ENCODE measurements around the gene DMGDH.

Gene DMGDH

DNA sequence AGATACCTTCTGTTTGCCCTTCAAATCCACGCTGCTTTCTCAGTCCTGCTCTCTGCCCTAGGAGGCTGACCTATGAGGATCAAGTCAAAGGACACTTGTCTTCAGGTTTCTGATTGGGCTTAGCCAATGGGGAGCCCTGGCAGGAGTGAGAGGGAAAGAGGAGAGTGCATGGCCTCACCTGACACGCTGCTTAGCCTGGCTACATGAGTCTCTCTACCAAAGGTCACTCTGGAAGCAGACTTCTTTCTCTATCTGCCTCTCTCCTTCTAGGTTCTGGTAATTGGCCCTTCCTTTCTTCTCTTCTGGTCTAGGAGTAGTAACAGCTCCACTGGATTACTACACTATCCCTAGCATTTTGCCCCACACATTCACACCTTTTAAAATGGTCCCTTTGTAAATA, 97.5 kb downstream of the DMGDH start:
- DNase-seq = no peak

DNA sequence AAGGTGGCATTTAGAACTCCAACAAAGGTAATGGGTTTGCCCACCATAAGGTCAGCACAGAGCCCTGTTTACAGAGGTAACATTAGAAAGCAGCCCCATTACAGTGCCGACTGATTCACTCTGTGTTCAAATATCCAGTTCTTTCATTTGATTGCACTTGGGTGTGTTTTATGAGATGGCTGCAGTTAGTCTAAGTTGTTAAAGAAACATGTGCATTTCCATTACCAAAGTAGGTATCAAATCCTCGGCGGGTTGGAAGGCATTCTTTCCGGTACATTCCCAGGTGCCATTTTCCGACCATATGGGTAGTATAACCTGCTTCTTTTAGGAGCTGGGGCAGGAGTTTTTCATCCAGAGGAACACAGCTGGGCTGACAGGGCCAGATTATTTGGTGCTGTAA, 100.7 kb downstream of the DMGDH start:
- no peak for DNase-seq

DNA sequence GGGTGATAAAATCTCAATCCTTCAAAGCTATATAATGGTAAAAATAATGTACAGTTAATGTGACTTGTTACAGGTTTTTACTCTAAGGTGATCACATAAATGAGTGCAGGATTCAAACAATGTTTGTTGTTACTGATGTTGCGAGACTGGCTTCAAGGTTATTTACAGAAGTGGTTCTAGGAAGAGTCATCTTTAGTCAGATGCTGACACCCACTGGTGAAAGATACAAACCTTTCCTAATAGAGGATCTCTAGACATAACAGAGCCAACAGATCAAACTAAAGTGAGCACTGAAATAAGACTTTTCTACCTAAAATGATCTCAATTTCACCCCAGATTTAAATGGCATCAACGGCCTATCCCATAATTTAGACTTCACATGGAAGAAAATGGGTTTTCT, 104.6 kb downstream of the DMGDH start:
- peak; percentile 19 for DNase-seq

DNA sequence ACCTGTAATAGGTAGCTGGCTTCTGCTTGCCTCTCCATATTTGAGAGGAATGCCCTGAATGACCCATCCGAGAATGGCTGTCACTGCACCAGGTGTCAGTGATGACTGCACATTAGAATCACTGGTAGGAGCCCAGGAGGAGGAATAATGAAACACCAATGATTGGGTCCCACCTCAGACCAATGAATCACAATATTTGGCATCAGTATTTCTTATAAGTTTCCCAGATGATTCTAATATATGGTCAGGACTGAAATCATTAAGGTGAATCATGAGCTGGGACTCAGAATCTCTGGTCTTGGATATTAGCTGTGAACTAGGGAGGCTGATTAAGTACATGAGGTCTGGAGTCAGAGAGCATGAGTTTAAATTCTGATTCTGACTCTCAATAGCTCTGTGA, 107.7 kb downstream of the DMGDH start:
- DNase-seq = no peak

DNA sequence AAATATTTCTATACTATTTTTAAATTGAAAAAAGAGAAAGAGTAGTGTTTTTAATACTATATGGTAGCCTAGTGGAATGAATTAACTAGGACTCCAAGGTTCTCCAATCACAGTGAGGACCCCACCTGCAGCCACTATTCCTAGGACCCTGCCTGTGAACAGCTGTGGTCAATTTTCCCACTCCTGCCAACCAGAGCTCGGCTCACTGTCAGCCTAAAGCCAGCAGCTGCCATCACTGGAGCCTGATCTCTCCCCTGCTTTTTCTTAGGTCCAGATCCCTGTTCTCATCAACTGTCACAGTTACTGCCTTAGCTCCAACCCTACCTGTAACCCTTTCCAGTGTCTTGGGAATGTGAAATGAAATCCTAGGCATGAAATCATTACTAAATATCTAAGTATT, 109.7 kb downstream of the DMGDH start:
- DNase-seq = no peak

DNA sequence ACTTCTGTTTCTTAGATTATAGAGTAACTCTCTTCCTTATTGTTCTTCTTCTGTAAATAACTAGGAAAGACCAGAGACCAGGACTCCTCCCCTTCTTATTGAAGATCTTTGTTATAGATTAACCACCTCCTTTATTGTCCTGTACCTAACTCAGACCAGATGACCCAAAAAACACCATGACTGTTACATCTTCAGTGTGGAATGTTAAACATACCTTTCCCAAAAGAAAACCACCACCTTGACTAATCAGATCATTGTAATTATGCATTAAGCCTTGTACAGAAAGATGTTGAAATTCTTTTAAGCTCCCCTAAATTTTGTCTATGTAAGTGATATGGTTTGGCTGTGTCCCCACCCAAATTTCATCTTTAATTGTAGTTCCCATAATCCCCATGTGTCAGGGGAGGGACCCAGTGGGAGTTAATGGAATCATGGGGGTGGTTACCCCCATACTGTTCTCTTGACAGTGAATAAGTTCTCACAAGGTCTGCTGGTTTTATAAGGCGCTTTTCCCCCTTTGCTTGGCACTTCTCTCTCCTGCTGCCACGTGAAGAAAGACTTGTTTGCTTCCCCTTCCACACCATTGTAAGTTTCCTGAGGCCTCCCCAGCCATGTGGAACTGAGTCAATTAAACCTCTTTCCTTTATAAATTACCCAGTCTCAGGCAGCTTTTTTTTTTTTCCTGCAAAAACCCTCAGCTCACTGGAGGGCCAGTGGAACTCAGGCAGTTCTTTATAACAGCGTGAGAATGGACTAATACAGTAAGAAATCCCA, 110.6 kb downstream of the DMGDH start:
- no peak for DNase-seq

DNA sequence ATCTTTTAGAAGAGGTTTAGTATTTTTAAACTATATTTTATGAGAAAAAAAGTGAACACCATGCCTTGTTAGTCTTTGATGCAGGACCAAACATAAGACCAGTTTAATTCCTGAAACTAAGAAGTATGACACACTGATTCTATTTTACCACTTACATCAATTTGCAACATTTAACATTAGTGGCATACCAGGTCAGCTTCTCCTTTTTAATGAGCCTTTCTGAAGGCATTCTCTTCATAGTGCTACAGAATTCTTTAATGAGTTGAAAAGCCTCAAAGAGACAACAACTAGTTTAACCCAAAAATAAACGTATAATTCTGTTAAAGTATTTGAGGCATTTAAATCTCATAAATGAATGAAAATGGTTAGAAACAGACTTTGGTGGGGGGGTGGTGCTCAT, 112.6 kb downstream of the DMGDH start:
- DNase-seq = no peak

DNA sequence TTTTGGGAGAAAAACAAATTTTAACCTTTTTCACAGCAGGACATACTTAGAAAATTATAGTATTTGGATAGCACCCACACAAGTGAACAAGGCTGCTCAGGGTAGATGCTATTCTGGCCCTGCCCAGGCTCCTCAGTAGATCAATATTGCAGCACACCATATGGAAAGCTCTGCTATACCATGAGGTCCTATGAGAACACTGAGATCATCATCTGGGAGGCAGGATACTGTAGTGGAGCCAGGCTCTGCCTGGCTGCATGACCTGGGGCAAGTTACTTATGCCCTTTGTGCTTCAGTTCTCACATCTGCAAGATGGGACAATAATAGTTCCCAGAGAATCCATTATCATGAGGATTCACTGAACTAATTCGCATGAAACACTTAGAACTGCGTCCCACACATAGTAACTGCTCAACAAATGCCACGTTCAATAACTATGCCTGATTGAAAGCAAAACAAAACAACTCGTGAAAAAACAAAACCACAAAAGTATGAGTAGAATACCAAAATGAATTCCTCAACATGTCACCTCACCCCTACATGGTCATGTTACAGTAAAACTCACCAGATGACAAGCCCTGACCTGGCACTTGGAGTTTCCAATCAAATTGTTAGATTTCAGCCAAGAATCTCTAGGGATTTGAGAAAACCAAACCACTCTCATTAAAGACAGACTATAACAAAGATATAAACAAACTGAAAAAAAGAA, 116.2 kb downstream of the DMGDH start:
- DNase-seq = no peak
